K562 (cell line): Measurements from ENCODE around the gene PHF21A. TPM values are rescaled to one million over a fixed set of nuclear protein-coding genes. Genes with fewer than 3 reads are reported as not detected.
A peak's percentile ranks its signal among the peaks of the same experiment; 100 is the strongest.

Experiments used
- ARID4B ChIP-seq: sonication (generic); formaldehyde crosslinking; IDR thresholded peaks from 2 replicates; pipeline ENCODE4 v1.8.0; 2022; ENCODE audit warnings: mild to moderate bottlenecking, missing genetic modification reagents
- DDX20 ChIP-seq: fragments of 450-650 bp; IDR thresholded peaks from 2 replicates; pipeline ENCODE4 v1.6.1; 2016; ENCODE audit warnings: missing genetic modification characterization, low read depth, mild to moderate bottlenecking, missing compliant biosample characterization, moderate library complexity
- ELF4 ChIP-seq: fragments of 450-650 bp; formaldehyde crosslinking; IDR thresholded peaks from 2 replicates; pipeline ENCODE4 v1.4.0; 2022; ENCODE audit warnings: missing genetic modification characterization
- GTF2B ChIP-seq: IDR thresholded peaks from 2 replicates; pipeline ENCODE4 v1.6.1; 2011; ENCODE audit not compliant: insufficient read length; ENCODE audit errors: extremely low read depth
- HES1 ChIP-seq: fragments of 450-650 bp; IDR thresholded peaks from 2 replicates; pipeline ENCODE4 v1.6.1; 2016; ENCODE audit warnings: low read depth, mild to moderate bottlenecking, moderate library complexity
- MYC ChIP-seq, 2 experiments: fragments of 250-450 bp in 1 of 2; sonication (Bioruptor Pico) in 1 of 2; IDR thresholded peaks; 2 replicates each; pipeline versions ENCODE4 v1.5.1 to v1.6.1; 2012 to 2021; ENCODE audit warnings: low read depth in 2 of 2, borderline replicate concordance in 1 of 2, improper control_type of control experiment in 1 of 2, low read length in 1 of 2, mild to moderate bottlenecking in 1 of 2, moderate library complexity in 1 of 2
- NCOA1 ChIP-seq: fragments of 450-650 bp; IDR thresholded peaks from 2 replicates; pipeline ENCODE4 v1.6.1; 2016; ENCODE audit warnings: low read depth
- NFYB ChIP-seq: IDR thresholded peaks from 2 replicates; pipeline ENCODE4 v1.6.1; 2011; ENCODE audit warnings: mild to moderate bottlenecking, moderate library complexity; ENCODE audit not compliant: insufficient read length; ENCODE audit errors: extremely low read depth
- OTX1 ChIP-seq: fragments of 450-650 bp; formaldehyde crosslinking; IDR thresholded peaks from 2 replicates; pipeline ENCODE4 v1.4.0; 2022; ENCODE audit warnings: mild to moderate bottlenecking
- PHB ChIP-seq: fragments of 250-450 bp; sonication (Bioruptor Pico); IDR thresholded peaks from 2 replicates; pipeline ENCODE4 v1.5.0; 2021
- SETDB1 ChIP-seq: IDR thresholded peaks from one replicate; pipeline ENCODE4 v1.6.1; 2012; ENCODE audit warnings: low read length, control low read depth, inconsistent platforms
- SNRNP70 ChIP-seq: fragments of 200-400 bp; formaldehyde crosslinking; optimal IDR thresholded peaks from 2 replicates; pipeline ENCODE3; 2017; ENCODE audit warnings: low read depth, low read length
- SRSF7 ChIP-seq: fragments of 200-400 bp; formaldehyde crosslinking; optimal IDR thresholded peaks from 2 replicates; pipeline ENCODE3; 2017; ENCODE audit warnings: mild to moderate bottlenecking, low read depth, low read length
- TCF15 ChIP-seq: fragments of 250-450 bp; sonication (Bioruptor Pico); IDR thresholded peaks from 2 replicates; pipeline ENCODE4 v1.8.0; 2022; ENCODE audit warnings: moderate library complexity, mild to moderate bottlenecking, inconsistent platforms
- TCF7L2 ChIP-seq: fragments of 150-350 bp; IDR thresholded peaks from 2 replicates; pipeline ENCODE4 v1.6.1; 2016; ENCODE audit warnings: low read depth, mild to moderate bottlenecking, low read length, moderate library complexity
- ZC3H8 ChIP-seq: fragments of 450-650 bp; IDR thresholded peaks from 2 replicates; pipeline ENCODE4 v1.6.1; 2017
- ZNF143 ChIP-seq: sonication (generic); formaldehyde crosslinking; IDR thresholded peaks from 2 replicates; pipeline ENCODE4 v1.9.0; 2022; ENCODE audit warnings: mild to moderate bottlenecking, missing genetic modification reagents
- ZNF263 ChIP-seq: sonication (generic); formaldehyde crosslinking; IDR thresholded peaks from 2 replicates; pipeline ENCODE4 v1.8.0; 2022; ENCODE audit warnings: mild to moderate bottlenecking, missing genetic modification reagents, borderline replicate concordance
- ZNF507 ChIP-seq: conservative IDR thresholded peaks from 2 replicates; pipeline ENCODE4 v1.6.1; 2017; ENCODE audit warnings: missing genetic modification characterization, missing compliant biosample characterization
- ZNF589 ChIP-seq: fragments of 200-800 bp; sonication (Bioruptor generic); IDR thresholded peaks from 2 replicates; pipeline ENCODE4 v1.6.1; 2016; ENCODE audit warnings: low read depth, missing genetic modification characterization, missing compliant biosample characterization
- polyA plus RNA-seq, 8 experiments: library from polyadenylated mRNA; depleted of rRNA in 4 of 8; stranded (reverse) in 5 of 8; unstranded in 3 of 8; fragments of >200 nt; fragmentation: Nextera tagmentation in 2 of 8; fragmentation: Illumina TruSeq in 1 of 8; extraction: Ambion mirVana in 2 of 8; extraction: Trizol in 1 of 8; gene quantifications; 2 replicates each; pipeline versions ENCODE4 v1.2.1 to v1.2.3, GENCODE V29; 2011 to 2014; ENCODE audit warnings: inconsistent platforms in 1 of 8, missing spikeins in 1 of 8
- total RNA-seq, 7 experiments: library from RNA; depleted of rRNA in 6 of 7; stranded (reverse); fragments of >200 nt in 6 of 7; fragmentation: Illumina TruSeq in 2 of 7; extraction: Trizol in 2 of 7; gene quantifications; 2 replicates each; pipeline versions ENCODE4 v1.2.1 to v1.2.3, GENCODE V29; 2011 to 2021; ENCODE audit warnings: low replicate concordance in 1 of 7

Gene PHF21A
- total and polyA plus RNA-seq, 9 of the 15 experiments (the other 6 are each of a cell fraction or from before 2014, with no cell fraction given): 1.5 to 32.4 (median 10.7) TPM

- TF ChIP-seq ARID4B: no peak
- TF ChIP-seq SETDB1: no peak
- TF ChIP-seq SRSF7: no peak
- TF ChIP-seq ZNF143 (CRISPR knock-in tag): no peak
- no peak for TF ChIP-seq GTF2B
- TF ChIP-seq MYC (IDR thresholded peaks at IDR 0.05; ENCODE audit: low read depth, low read length): peak; percentile 68
- no peak for TF ChIP-seq MYC (CRISPR knock-in tag; IDR thresholded peaks at IDR 0.05; ENCODE audit: borderline replicate concordance, low read depth)
- TF ChIP-seq TCF15: no peak
- TF ChIP-seq ZC3H8: no peak
- no peak for TF ChIP-seq ZNF507 (tag)
- no peak for TF ChIP-seq TCF7L2
- TF ChIP-seq DDX20 (tag): no peak
- no peak for TF ChIP-seq OTX1 (CRISPR knock-in tag)
- TF ChIP-seq NCOA1: peak; percentile 87
- TF ChIP-seq ELF4: peak; percentile 38; the same call in 1 of the 2 replicates
- peak; percentile 37; the same call in 1 of the 2 replicates for TF ChIP-seq ZNF589 (CRISPR knock-in tag)
- TF ChIP-seq PHB (CRISPR knock-in tag): no peak
- TF ChIP-seq SNRNP70: no peak
- TF ChIP-seq NFYB: no peak
- no peak; the same call in none of the 2 replicates for TF ChIP-seq HES1
- no peak for TF ChIP-seq ZNF263 (CRISPR knock-in tag)
Observed at GRCh38 chr11:45982656-45983470, 138.4 kb downstream of the PHF21A start (continued).
